ENCODE measurements around the gene PTPRR.

DNA sequence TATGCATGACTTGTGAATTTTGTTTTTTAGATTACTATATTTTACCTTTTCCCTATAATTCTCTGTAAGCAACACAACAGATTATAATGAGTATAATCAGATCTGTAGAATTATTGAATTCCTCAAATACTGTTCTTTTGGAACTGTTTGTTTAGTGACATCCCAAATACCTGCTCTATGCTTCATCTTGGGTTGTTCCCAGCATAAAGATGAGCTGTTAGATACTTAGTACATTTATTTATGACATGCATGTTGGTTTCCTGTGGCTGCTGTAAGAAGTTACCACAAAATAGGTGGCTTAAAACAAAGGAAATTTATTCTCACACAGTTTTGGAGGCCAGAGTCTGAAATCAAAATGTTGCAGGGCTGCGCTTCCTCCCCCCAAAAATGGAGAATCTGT lies 78.4 kb downstream of the PTPRR start:
- no peak for TF ChIP-seq TAF1 (CRISPR knock-in tag; IDR thresholded peaks at IDR 0.05)
- TF ChIP-seq, protein P1, sequence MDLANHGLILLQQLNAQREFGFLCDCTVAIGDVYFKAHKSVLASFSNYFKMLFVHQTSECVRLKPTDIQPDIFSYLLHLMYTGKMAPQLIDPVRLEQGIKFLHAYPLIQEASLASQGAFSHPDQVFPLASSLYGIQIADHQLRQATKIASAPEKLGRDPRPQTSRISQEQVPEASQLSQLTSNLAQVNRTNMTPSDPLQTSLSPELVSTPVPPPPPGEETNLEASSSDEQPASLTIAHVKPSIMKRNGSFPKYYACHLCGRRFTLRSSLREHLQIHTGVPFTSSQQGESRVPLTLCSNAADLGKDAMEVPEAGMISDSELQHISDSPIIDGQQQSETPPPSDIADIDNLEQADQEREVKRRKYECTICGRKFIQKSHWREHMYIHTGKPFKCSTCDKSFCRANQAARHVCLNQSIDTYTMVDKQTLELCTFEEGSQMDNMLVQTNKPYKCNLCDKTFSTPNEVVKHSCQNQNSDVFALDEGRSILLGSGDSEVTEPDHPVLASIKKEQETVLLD (CRISPR knock-in tag; IDR thresholded peaks at IDR 0.05; ENCODE audit: low read depth), result no peak
- TF ChIP-seq, protein P2, sequence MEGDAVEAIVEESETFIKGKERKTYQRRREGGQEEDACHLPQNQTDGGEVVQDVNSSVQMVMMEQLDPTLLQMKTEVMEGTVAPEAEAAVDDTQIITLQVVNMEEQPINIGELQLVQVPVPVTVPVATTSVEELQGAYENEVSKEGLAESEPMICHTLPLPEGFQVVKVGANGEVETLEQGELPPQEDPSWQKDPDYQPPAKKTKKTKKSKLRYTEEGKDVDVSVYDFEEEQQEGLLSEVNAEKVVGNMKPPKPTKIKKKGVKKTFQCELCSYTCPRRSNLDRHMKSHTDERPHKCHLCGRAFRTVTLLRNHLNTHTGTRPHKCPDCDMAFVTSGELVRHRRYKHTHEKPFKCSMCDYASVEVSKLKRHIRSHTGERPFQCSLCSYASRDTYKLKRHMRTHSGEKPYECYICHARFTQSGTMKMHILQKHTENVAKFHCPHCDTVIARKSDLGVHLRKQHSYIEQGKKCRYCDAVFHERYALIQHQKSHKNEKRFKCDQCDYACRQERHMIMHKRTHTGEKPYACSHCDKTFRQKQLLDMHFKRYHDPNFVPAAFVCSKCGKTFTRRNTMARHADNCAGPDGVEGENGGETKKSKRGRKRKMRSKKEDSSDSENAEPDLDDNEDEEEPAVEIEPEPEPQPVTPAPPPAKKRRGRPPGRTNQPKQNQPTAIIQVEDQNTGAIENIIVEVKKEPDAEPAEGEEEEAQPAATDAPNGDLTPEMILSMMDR (CRISPR knock-in tag; IDR thresholded peaks at IDR 0.05), result no peak
- no peak for TF ChIP-seq MIXL1 (CRISPR knock-in tag; IDR thresholded peaks at IDR 0.05)
- no peak for TF ChIP-seq NFATC3 (CRISPR knock-in tag; IDR thresholded peaks at IDR 0.05)

Data from HepG2 (cell line).